ENCODE results near the gene KRTAP4-3.
A peak's percentile ranks its signal among the peaks of the same experiment; 100 is the strongest.
"Not testable (repeated sequence)": the region's sequence is repeated elsewhere in the genome, so short reads cannot be mapped to it uniquely, and the experiment has no call there.

KRTAP4-3 gene

GRCh38 chr17:41168121-41168520 is at the start of gene KRTAP4-3:
Gene KRTAP4-3 (minus strand): TSS chr17:41168221. CDS start chr17:41168172, 49 bp downstream.
- DNase-seq = no peak

DNA sequence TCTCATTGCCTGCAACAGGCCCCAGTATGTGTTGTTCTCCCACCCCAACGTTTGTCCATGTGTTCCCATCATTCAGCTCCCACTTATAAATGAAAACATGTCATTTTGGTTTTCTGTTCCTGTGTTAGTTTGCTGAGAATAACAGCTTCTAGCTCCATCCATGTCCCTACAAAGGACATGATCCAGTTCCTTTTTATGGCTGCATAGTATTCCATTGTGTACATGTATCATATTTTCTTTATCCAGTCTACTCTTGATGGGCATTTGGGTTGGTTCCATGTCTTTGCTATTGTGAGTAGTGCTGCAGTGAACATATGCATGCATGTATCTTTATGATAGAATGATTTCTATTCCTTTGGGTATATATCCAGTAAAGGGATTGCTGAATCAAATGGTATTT is 47.7 kb upstream of the KRTAP4-3 start:
- no peak for DNase-seq

GRCh38 chr17:41212524-41213169 is 44.6 kb upstream of the KRTAP4-3 start:
- DNase-seq = peak; percentile 29

GRCh38 chr17:41211845-41212466 is 43.9 kb upstream of the KRTAP4-3 start:
- no peak for DNase-seq

- DNase-seq = no peak
Observed at GRCh38 chr17:41199421-41200078, 31.5 kb upstream of the KRTAP4-3 start.

DNA sequence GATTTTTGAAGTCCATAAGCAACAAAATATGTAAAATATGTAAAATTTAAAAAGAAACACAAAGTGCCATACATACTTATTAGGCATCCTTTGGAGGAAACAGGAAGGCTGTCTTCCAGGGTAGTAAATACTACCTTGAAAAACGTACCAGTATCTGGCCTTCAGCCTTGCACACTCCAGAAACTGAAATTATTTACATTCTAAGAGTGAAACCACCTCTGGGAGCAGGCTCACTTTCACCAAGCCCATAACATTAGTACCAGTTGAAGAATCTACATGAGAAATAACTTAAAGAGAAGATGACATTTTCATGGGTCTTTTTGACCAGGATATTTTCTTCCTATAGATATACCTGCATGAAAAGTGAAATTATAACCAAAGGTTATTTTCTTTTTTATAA is 28.0 kb upstream of the KRTAP4-3 start:
- DNase-seq = no peak

GRCh38 chr17:41190328-41190727 is 22.3 kb upstream of the KRTAP4-3 start:
- DNase-seq = no peak

DNA sequence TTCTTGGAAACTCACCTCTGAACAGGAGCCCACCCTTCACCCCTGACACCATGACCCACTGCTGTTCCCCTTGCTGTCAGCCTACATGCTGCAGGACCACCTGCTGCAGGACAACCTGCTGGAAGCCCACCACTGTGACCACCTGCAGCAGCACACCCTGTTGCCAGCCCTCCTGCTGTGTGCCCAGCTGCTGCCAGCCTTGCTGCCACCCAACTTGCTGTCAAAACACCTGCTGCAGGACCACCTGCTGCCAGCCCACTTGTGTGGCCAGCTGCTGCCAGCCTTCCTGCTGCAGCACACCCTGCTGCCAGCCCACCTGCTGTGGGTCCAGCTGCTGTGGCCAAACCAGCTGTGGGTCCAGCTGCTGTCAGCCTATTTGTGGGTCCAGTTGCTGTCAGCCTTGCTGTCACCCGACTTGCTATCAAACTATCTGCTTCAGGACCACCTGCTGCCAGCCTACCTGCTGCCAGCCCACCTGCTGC is 21.9 kb upstream of the KRTAP4-3 start, which contains the start of gene KRTAP9-1:
TSS of gene KRTAP9-1 (plus strand) at position 51 of the 482 bp plus-strand sequence. CDS start at position 51, 0 bp downstream.
- not testable (repeated sequence) for DNase-seq

GRCh38 chr17:41186872-41187271 is 18.9 kb upstream of the KRTAP4-3 start:
- DNase-seq = no peak

GRCh38 chr17:41185001-41185400 is 17.0 kb upstream of the KRTAP4-3 start:
- DNase-seq = no peak

DNA sequence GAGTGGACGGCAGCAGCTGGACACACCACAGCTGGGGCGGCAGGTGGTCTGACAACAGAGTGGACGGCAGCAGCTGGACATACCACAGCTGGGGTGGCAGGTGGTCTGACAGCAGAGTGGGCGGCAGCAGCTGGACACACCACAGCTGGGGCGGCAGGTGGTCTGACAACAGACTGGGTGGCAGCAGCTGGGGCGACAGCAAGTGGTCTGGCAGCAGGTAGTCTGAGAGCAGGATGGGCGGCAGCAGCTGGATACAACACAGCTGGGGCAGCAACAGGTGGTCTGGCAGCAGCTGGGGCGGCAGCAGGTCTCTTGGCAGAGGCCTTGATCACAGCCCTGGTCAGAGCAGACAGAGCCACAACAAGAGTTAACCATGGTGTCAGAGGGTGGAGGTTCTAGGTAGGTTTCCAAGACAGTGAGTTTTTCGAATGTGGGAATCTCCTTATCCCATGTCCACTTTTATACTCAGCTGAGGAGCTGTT is 16.5 kb upstream of the KRTAP4-3 start, which contains the start of gene KRTAP4-1:
TSS of gene KRTAP4-1 (minus strand) at position 432 of the 482 bp plus-strand sequence. CDS start at position 375, 57 bp downstream.
- DNase-seq = no peak

DNA sequence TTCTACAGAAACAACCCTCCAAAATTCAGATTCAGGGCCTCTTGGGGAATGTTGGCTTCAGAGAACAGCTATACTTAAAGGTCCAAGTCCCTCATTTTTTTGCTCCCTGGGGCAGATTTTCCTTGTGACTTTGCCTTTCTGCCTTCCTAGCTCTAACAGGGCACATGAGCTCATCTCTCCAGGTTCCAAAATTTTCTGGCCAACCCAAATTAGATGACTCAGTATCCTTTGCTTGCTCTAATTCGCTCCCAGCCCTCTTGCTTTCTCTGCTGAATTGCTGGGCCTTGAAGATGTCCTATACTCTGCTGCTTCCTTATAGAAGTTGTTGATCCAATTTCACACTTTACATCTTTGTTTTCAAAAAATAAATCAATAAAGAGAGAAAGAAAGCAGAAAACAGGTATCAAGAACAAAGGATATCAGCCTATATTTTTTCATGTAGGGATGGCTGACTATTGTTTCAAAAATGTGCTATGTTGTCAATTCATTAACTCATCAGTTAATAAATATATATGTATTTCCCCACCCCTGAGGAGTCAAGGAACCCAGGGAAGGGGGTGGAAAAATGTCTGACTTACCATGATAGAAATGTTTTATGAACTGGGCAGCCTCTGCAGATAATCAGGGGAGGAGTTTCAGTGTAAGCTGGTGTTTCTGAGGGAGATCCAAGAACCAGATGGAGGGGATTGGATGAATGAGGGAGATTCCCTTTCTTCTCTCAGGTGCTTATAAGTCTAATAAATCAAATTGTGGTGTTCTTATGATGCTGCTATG is 11.0 kb upstream of the KRTAP4-3 start:
- DNase-seq = no peak

DNA sequence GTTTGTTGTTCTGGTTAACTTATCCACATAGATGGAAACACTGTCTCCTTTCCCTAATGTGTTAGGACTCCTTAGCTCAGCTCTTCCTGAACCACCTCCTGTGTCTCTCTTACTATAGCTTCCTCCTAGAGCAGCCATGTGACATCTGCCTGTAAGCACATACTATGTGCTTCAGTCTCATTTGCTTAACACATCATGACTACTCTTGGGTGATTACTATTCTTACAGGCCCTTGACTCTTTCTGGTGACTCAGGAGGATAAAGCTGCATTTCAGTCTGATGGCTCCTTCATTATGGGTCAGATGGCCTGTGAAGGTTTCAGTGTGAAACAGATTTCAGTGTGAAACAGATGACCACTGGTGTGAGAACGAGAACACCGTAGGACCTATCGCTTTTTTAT is 10.3 kb upstream of the KRTAP4-3 start:
- no peak for DNase-seq

- no peak for DNase-seq
Observed at GRCh38 chr17:41177727-41178271, 9.8 kb upstream of the KRTAP4-3 start, which contains the start of gene KRTAP4-2. Gene KRTAP4-2 (minus strand): TSS chr17:41178221. CDS start chr17:41178164, 57 bp downstream.

- DNase-seq = no peak
Observed at GRCh38 chr17:41176744-41177387, 8.8 kb upstream of the KRTAP4-3 start.

- no peak for DNase-seq
Observed at GRCh38 chr17:41171886-41172285, 3.9 kb upstream of the KRTAP4-3 start.

- no peak for DNase-seq
Observed at GRCh38 chr17:41167561-41167960, 460 bp downstream of the KRTAP4-3 start.

DNA sequence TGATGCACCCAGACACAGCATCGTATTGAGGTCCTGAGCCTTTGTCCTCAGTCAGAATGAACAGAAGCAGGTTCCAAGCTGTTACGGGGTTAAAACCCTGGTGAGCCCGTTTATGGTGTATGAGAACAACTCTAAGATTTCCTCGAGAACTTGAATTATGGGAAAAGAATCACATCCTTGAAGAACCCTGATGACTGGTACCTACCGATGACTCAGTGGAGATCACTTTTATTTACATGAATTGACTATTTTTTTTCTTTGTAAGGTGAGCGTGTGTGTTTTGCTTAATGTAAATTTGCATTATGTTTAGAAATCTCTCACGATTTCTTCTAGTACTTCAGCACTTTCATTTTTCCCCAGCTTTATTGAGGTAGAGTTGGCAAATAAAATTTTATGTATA is 4.2 kb downstream of the KRTAP4-3 start:
- no peak for DNase-seq

DNA sequence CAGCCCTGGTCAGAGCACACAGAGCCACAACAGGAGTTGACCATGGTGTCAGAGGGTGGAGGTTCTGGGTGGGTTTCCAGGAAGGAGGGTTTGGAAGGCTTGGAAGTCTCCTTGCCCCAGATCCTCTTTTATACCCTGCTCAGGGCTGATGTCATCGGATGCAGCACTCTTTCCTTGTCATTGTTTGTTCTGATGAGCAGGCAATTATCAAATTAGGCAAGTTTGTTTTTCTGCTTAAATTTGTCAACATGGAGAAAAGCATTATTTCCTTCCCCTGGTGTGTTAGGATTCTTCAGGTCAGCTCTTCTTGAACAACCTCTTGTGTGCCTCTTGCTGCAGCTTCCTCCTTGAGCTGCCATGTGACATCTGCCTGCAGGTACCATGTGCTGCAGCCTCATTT is 7.4 kb downstream of the KRTAP4-3 start, which contains the start of gene KRTAP4-4:
TSS of gene KRTAP4-4 (minus strand) at position 101 of the 400 bp plus-strand sequence. CDS start at position 44, 57 bp downstream.
- no peak for DNase-seq

- not testable (repeated sequence) for DNase-seq
Observed at GRCh38 chr17:41160190-41160589, 7.8 kb downstream of the KRTAP4-3 start.

- DNase-seq = no peak
Observed at GRCh38 chr17:41153856-41154255, 14.2 kb downstream of the KRTAP4-3 start.

GRCh38 chr17:41151525-41151924 is 16.5 kb downstream of the KRTAP4-3 start:
- DNase-seq = no peak

Measured in DMS 273 treated with DMSO at 0.1 percent for 48 hours (cell line).